Panc1 (cell line): Measurements from ENCODE around the gene EPHA10. TPM values are rescaled to one million over a fixed set of nuclear protein-coding genes. Genes with fewer than 3 reads are reported as not detected.

Source experiments
- ATAC-seq: fragments of 200-7000 bp; cut with Tn5 transposase; 2 replicates; pipeline ENCODE4 v1.9.1; 2020; ENCODE audit warnings: mild to moderate bottlenecking, moderate library complexity
- BruUV-seq: library from RNA; stranded (reverse); fragments of 400-500 nt; replicated peaks from 2 replicates; lab custom pipeline; 2021; lab: Mats Ljungman, UMichigan
- CTCF ChIA-PET: fragments of 300-600 bp; sonication (Branson Sonifier 250); formaldehyde crosslinking; loops from one replicate; lab custom pipeline; 2022; ENCODE audit warnings: antibody characterized with exemption; lab: Charles Lee
- POLR2A ChIA-PET: fragments of 300-600 bp; sonication (Branson Sonifier 250); formaldehyde crosslinking; loops from one replicate; lab custom pipeline; 2022; ENCODE audit warnings: antibody characterized with exemption; lab: Charles Lee
- DNase-seq: peaks from one replicate; pipeline ENCODE4 v3.0.0-alpha.2; 2010; ENCODE audit warnings: low read depth, low spot score
- H3K27ac ChIP-seq: 2 replicates; pipeline ENCODE4 v1.5.1; 2011; ENCODE audit warnings: mild to moderate bottlenecking, low read length, inconsistent platforms
- H3K27me3 ChIP-seq: fragments of 200-500 bp; sonication (Bioruptor generic); 2 replicates; pipeline ENCODE4 v1.6.0; 2014; ENCODE audit warnings: low read length, inconsistent platforms; ENCODE audit not compliant: control insufficient read depth, insufficient read depth
- H3K36me3 ChIP-seq: fragments of 200-500 bp; sonication (Bioruptor generic); 2 replicates; pipeline ENCODE4 v1.5.1; 2014; ENCODE audit warnings: inconsistent platforms, mild to moderate bottlenecking, low read length, moderate library complexity; ENCODE audit not compliant: control insufficient read depth, insufficient read depth
- H3K4me1 ChIP-seq: 2 replicates; pipeline ENCODE4 v1.5.1; 2011; ENCODE audit warnings: inconsistent platforms, mild to moderate bottlenecking, low read length, moderate library complexity; ENCODE audit not compliant: control insufficient read depth, insufficient read depth
- H3K4me3 ChIP-seq, 2 experiments: 2 replicates each; pipeline ENCODE4 v1.5.1; 2011 to 2012; ENCODE audit warnings: low read depth in 2 of 2, low read length in 2 of 2, mild to moderate bottlenecking in 2 of 2, inconsistent platforms in 1 of 2, moderate library complexity in 1 of 2
- H3K9me3 ChIP-seq: fragments of 200-500 bp; sonication (Bioruptor generic); 2 replicates; pipeline ENCODE4 v1.5.1; 2014; ENCODE audit warnings: low read depth, mild to moderate bottlenecking, inconsistent platforms, low read length, moderate library complexity; ENCODE audit not compliant: control insufficient read depth, insufficient read depth
- POLR2AphosphoS5 ChIP-seq: IDR thresholded peaks from 2 replicates; pipeline ENCODE4 v1.6.1; 2012; ENCODE audit warnings: mild to moderate bottlenecking, low read depth, low read length, moderate library complexity
- SIN3A ChIP-seq: IDR thresholded peaks from 2 replicates; pipeline ENCODE4 v1.6.1; 2012; ENCODE audit warnings: low read depth, mild to moderate bottlenecking, low read length, moderate library complexity, borderline replicate concordance; ENCODE audit not compliant: insufficient read depth
- TCF7L2 ChIP-seq: IDR thresholded peaks from 2 replicates; pipeline ENCODE4 v1.6.1; 2011; ENCODE audit warnings: mild to moderate bottlenecking, low read depth, low read length, inconsistent platforms
- in situ Hi-C: cut with HindIII; loops from 2 replicates; pipeline ENCODE4 v1.10.0; 2016; ENCODE audit warnings: low sequenced_read_pairs, low pct_unique_long_range_greater_than_20kb
- intact Hi-C: fragments of 100-400 bp; cut with micrococcal nuclease; formaldehyde crosslinking; loops from one replicate; pipeline ENCODE4 v1.10.0; 2022; ENCODE audit not compliant: unreplicated experiment
- total RNA-seq: library from RNA; stranded (reverse); gene quantifications from one replicate; pipeline ENCODE4 v1.2.1, GENCODE V29; 2021; ENCODE audit not compliant: unreplicated experiment
- TF ChIP-seq, protein P1 (sequence below), 2 experiments: IDR thresholded peaks; 2 replicates each; pipeline ENCODE4 v1.6.1; 2011 to 2012; ENCODE audit warnings: low read depth in 2 of 2, control low read depth in 1 of 2, low read length in 1 of 2, mild to moderate bottlenecking in 1 of 2, moderate library complexity in 1 of 2; ENCODE audit not compliant: insufficient read depth in 1 of 2
- TF ChIP-seq, protein P2 (sequence below): fragments of 450-650 bp; IDR thresholded peaks from 2 replicates; pipeline ENCODE4 v1.5.1; 2017; ENCODE audit warnings: mild to moderate bottlenecking

Gene EPHA10
- total RNA-seq, 1 experiment from 2014 or later: 2.8 TPM

DNA sequence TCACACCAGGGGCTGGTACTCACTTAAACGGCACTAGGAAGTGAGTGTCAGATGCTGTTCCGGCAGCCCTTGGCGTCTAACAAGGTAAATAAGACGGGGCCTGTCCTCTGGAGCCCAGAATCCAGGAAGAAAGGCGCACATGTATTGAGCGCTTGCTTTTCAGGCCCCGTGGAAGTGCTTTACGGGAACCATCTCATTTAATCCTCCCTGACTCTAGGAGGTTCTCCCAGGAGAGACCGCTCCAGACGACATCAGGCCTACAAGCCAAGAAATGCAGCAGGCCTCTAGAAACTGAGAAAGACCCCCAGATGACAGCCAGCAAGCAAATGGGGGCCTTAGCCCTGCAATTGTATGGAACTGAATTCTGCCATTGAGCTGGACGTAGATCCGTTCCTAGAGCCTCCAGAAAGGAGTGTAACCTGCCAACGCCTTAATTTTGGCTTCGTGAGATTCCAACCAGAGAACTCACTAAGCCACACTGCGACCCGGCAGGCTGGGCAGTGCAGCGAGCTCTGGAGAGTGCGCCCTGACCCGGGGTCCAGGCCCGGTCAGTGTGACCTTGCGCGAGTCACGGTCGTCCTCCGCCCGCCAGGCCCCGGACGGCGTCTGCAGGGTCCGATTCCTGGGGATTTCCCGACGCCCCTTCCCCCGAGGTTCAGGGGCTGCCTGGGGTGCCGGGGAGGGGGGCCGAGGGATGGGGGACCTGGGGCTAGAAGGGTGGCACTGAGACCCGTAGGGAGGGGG is 28.2 kb upstream of the EPHA10 start:
- DNase-seq: no peak
- no peak for TF ChIP-seq TCF7L2
- TF ChIP-seq POLR2AphosphoS5: no peak
- TF ChIP-seq, protein P1, sequence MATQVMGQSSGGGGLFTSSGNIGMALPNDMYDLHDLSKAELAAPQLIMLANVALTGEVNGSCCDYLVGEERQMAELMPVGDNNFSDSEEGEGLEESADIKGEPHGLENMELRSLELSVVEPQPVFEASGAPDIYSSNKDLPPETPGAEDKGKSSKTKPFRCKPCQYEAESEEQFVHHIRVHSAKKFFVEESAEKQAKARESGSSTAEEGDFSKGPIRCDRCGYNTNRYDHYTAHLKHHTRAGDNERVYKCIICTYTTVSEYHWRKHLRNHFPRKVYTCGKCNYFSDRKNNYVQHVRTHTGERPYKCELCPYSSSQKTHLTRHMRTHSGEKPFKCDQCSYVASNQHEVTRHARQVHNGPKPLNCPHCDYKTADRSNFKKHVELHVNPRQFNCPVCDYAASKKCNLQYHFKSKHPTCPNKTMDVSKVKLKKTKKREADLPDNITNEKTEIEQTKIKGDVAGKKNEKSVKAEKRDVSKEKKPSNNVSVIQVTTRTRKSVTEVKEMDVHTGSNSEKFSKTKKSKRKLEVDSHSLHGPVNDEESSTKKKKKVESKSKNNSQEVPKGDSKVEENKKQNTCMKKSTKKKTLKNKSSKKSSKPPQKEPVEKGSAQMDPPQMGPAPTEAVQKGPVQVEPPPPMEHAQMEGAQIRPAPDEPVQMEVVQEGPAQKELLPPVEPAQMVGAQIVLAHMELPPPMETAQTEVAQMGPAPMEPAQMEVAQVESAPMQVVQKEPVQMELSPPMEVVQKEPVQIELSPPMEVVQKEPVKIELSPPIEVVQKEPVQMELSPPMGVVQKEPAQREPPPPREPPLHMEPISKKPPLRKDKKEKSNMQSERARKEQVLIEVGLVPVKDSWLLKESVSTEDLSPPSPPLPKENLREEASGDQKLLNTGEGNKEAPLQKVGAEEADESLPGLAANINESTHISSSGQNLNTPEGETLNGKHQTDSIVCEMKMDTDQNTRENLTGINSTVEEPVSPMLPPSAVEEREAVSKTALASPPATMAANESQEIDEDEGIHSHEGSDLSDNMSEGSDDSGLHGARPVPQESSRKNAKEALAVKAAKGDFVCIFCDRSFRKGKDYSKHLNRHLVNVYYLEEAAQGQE (IDR thresholded peaks at IDR 0.05; ENCODE audit: insufficient read depth in 1 of 2, low read depth in 2 of 2, low read length in 1 of 2): no peak
- TF ChIP-seq, protein P2, sequence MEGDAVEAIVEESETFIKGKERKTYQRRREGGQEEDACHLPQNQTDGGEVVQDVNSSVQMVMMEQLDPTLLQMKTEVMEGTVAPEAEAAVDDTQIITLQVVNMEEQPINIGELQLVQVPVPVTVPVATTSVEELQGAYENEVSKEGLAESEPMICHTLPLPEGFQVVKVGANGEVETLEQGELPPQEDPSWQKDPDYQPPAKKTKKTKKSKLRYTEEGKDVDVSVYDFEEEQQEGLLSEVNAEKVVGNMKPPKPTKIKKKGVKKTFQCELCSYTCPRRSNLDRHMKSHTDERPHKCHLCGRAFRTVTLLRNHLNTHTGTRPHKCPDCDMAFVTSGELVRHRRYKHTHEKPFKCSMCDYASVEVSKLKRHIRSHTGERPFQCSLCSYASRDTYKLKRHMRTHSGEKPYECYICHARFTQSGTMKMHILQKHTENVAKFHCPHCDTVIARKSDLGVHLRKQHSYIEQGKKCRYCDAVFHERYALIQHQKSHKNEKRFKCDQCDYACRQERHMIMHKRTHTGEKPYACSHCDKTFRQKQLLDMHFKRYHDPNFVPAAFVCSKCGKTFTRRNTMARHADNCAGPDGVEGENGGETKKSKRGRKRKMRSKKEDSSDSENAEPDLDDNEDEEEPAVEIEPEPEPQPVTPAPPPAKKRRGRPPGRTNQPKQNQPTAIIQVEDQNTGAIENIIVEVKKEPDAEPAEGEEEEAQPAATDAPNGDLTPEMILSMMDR: no peak
- TF ChIP-seq SIN3A: no peak
- Histone ChIP-seq H3K27ac (no peak overlapping the region), H3K4me3 (peak overlapping the region; percentile 54 to 60; a peak in 2 of 4 replicates), H3K9me3 (no peaks in the 10 kb centered on the region), H3K4me1 (0 out of 2 replicates have a peak, but pooled peaks cover 2% of the 10 kb centered on the region), H3K27me3 (peaks cover 3% of the 10 kb centered on the region; the same call in 1 of the 2 replicates), H3K36me3 (no peaks in the 10 kb centered on the region)
- POLR2A ChIA-PET: no interaction called here
- BruUV-seq: no TSS peak
- no peak for ATAC-seq
- CTCF ChIA-PET: no interaction called here
- in situ Hi-C loops: no loop called here
- intact Hi-C loops: no loop called here

DNA sequence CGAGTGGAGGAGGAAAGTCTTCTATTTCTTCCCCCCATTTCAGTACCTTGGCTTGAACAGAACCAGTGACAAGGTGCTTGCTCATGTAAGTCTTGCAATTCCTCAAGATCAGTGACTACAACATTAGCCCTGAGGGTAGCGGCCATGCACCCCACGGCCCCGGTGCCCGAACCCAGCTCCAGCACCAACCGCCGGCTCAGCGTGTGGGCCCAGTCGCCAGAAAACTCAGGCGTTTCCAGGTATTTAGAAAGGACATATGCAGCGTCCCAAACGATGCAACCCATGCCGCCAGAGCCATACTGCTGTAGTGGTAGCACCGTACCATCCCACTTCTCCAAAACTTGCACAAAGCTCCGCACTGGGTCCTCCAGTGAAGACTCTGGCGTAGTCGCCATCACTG is 17.6 kb upstream of the EPHA10 start:
- Histone ChIP-seq H3K27me3 (peaks cover 4% of the 10 kb centered on the region; the same call in 1 of the 2 replicates), H3K9me3 (no peaks in the 10 kb centered on the region), H3K4me3 (no peak overlapping the region), H3K36me3 (no peaks in the 10 kb centered on the region), H3K27ac (no peak overlapping the region), H3K4me1 (no peaks in the 10 kb centered on the region)
- no peak for TF ChIP-seq POLR2AphosphoS5
- TF ChIP-seq, protein P2: no peak
- TF ChIP-seq, protein P1 (IDR thresholded peaks at IDR 0.05; ENCODE audit: insufficient read depth in 1 of 2, low read depth in 2 of 2, low read length in 1 of 2): no peak
- TF ChIP-seq SIN3A: no peak
- no peak for TF ChIP-seq TCF7L2
- no peak for DNase-seq
- intact Hi-C loops (no loop called here), in situ Hi-C loops (no loop called here)
- BruUV-seq: no TSS peak
- CTCF ChIA-PET: interaction anchor here (0.6 kb wide), 1 partner anchor 228 kb away, joined by 3 read pairs; the partner anchor contains the start of gene SNIP1
- ATAC-seq: no peak
- POLR2A ChIA-PET: no interaction called here
